HuH-7.5 (cell line): ENCODE results near the gene GLB1L3.
"Not testable (repeated sequence)": the region's sequence is repeated elsewhere in the genome, so short reads cannot be mapped to it uniquely, and the experiment has no call there.

ENCODE experiments used
- DNase-seq: peaks from one replicate; pipeline ENCODE4 v3.0.0; 2011; ENCODE audit warnings: low spot score

Gene GLB1L3

GRCh38 chr11:134344497-134345236, 68.5 kb downstream of the GLB1L3 start:
- not testable (repeated sequence) for DNase-seq

GRCh38 chr11:134345237-134345550, 69.0 kb downstream of the GLB1L3 start:
- no peak for DNase-seq

- DNase-seq, result no peak
Observed at GRCh38 chr11:134346101-134346975, 70.2 kb downstream of the GLB1L3 start.

GRCh38 chr11:134346976-134347350, 70.8 kb downstream of the GLB1L3 start:
- no peak for DNase-seq

GRCh38 chr11:134347441-134347840, 71.3 kb downstream of the GLB1L3 start:
- no peak for DNase-seq

GRCh38 chr11:134349109-134349801, 73.1 kb downstream of the GLB1L3 start:
- no peak for DNase-seq

- no peak for DNase-seq
Observed at GRCh38 chr11:134349802-134350355, 73.7 kb downstream of the GLB1L3 start.

- no peak for DNase-seq
Observed at GRCh38 chr11:134350381-134350780, 74.2 kb downstream of the GLB1L3 start.

- DNase-seq, result no peak
Observed at GRCh38 chr11:134352111-134352510, 75.9 kb downstream of the GLB1L3 start.

GRCh38 chr11:134355136-134355535, 79.0 kb downstream of the GLB1L3 start:
- DNase-seq, result no peak

- DNase-seq, result no peak
Observed at GRCh38 chr11:134355656-134356055, 79.5 kb downstream of the GLB1L3 start.

GRCh38 chr11:134356656-134357544, 80.7 kb downstream of the GLB1L3 start:
- DNase-seq, result no peak

GRCh38 chr11:134357545-134357839, 81.3 kb downstream of the GLB1L3 start:
- DNase-seq, result no peak

GRCh38 chr11:134358165-134358855, 82.1 kb downstream of the GLB1L3 start:
- no peak for DNase-seq

GRCh38 chr11:134358856-134359490, 82.8 kb downstream of the GLB1L3 start:
- DNase-seq, result no peak

GRCh38 chr11:134359646-134360045, 83.5 kb downstream of the GLB1L3 start:
- no peak for DNase-seq

- peak; percentile 94 for DNase-seq
Observed at GRCh38 chr11:134360050-134360835, 84.1 kb downstream of the GLB1L3 start.

GRCh38 chr11:134361661-134362060, 85.5 kb downstream of the GLB1L3 start:
- no peak for DNase-seq

- DNase-seq, result no peak
Observed at GRCh38 chr11:134362192-134362901, 86.2 kb downstream of the GLB1L3 start.
